ENCODE measurements around the gene COG3. TPM values are rescaled to one million over a fixed set of nuclear protein-coding genes. Genes with fewer than 3 reads are reported as not detected.

COG3 gene
- total RNA-seq, 1 experiment from 2014 or later, result 17.6 TPM

Other genes with a start within 250 kb of the COG3 start
- 2,859 TPM for gene TPT1, start 123.8 kb upstream of the COG3 start, total RNA-seq (2021; ENCODE audit: unreplicated experiment)
- 29.2 TPM for gene SLC25A30, start 46.6 kb upstream of the COG3 start, total RNA-seq (2021; ENCODE audit: unreplicated experiment)
- gene ERICH6B, start 150.8 kb downstream of the COG3 start, total RNA-seq (2021; ENCODE audit: unreplicated experiment), result not detected
- gene CBY2, start 237.4 kb downstream of the COG3 start, total RNA-seq (2021; ENCODE audit: unreplicated experiment), result not detected